DMS 273 treated with DMSO at 0.1 percent for 48 hours (cell line): ENCODE measurements around the gene TMEM14A.
"Not testable (repeated sequence)": the region's sequence is repeated elsewhere in the genome, so short reads cannot be mapped to it uniquely, and the experiment has no call there.

Source experiments
- DNase-seq: peaks from one replicate; lab custom pipeline; 2025; lab: John Stamatoyannopoulos, UW

TMEM14A gene, protein sequence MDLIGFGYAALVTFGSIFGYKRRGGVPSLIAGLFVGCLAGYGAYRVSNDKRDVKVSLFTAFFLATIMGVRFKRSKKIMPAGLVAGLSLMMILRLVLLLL

DNA sequence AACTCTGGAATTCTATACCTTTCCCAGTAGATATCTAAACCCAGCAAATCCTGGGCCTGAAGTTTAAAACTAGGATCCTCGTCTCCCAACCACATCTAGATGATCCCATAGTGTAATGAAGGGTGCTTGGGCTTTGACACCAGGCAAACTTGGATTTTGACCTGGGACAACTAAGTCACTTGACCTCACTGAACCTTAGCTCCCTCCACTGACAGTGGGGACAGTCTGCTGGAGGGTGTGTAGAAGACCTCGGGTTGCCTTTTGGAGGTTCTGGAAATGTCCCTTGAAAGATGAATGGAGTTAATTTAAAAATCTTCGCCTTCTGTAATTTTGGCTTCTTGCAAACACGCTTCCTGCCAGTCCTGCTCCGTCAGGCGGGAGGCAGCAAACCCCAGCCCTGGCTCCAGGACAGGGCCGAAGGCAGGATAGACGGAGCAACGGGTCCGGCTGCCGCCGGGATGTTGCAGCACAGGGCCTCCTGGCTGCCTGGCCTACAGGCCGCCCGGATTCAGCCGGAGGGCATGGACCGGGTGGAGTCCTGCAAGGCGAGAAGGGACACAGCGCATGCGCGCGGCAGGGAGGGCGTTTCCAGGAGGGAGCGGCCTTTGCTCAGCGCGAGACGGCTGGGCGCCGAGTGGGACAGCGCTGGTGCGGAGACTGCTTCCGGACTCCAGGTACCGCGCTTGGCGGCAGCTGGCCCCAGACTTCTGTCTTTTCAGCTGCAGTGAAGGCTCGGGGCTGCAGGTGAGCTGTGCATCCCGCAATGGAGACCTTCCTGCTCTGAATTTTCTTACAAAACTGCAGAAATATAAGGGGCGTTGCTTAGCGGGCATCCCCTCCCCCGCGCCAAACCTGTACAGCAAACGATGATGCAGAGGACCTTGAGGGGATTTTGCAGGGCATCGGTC, at the start of gene TMEM14A:
Gene TMEM14A (plus strand): TSS at position 612 of the 908 bp plus-strand sequence. CDS start 5,990 bp downstream, outside the sequence.
- peak; percentile 48 for DNase-seq

DNA sequence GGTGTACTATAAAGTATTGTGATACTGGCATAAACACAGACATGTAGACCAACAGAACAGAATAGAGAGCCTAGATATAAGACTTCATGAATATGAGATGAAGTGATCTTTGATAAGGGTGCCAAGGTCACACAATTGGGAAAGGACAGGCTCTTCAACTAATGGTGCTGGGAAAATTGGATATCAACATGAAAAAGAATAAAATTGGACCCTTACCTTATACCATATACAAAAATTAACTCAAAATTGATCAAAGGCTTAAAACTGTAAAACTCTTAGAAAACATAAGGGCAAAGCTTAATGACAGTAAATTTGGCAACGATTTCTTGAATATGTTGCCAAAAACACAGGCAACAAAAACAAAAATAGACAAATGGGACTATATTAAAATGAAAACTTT, 49.3 kb upstream of the TMEM14A start:
- no peak for DNase-seq

DNA sequence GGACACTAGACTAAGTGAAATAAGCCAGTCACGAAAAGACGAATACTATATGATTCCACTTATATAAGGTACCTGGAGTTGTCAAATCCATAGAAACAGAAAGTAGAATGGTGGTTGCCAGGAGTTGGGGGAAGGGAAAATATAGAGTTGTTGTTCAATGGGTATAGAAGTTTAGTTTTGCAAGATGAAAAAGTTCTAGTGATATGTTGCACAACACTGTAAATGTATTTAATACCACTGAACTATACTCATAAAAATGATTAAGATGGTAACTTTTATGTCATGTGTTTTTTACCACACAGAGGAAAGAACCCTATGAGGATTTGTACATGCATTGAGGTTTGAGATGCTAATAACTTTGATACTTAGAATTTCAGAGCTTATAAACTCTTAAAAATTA, 48.1 kb upstream of the TMEM14A start:
- DNase-seq = no peak

DNA sequence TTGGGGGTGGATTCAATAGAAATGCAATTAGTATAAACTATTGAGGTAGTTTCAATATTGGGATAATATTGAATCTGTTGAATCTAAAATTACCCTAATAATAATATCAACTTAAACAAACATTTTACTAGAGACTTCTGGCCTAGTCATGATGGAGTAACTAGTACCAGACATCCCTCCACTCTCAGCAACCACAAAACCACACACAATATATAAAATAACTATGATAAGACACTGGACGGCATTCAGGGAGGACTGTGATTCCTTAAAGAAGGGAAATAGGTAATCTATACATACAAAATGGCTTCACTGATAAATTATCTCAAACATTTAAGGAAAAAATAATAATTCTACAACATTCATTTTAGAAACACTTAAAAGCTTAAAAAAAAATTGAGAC, 38.9 kb upstream of the TMEM14A start:
- no peak for DNase-seq

DNA sequence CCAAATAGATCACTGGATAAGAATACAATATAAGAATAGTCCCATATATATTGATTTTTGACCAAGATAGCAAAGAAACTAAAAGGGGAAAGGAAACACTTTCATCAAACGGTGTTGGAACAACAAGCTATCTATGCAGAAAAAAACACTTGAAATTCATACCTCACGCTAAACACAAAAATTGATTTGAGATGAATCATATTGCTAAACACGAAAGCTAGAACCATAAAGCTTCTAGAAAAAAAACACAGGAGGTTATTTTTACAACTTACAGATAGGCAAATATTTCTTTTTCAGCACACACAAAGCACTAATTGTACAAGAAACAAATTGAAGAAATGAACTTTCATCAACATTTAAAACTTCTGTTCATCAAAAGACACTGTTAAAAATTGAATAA, 36.7 kb upstream of the TMEM14A start:
- no peak for DNase-seq

DNA sequence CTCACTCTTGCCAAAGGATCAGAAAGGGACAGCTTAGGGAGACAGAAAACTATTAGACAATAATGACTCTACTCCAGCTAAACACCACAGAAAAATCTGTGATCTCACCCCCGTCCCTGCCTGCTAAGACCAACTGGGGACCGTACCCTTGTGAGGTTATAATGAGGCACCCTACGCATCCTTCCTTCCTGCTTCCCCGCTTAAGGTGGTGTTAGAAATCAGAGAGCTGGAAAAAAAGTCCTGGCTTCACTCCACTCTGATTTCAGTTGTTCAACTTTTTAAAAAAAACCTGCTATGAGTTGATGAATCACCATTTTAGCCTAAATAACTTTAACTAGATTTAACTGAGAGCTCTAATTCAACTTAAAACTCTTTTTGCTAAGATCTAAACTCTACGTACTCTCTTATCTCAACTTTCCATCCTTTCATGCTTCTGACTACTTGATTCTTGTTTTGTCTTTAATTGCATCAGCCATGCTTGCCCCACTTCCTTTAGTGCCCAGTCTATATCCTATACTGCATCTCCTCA, 35.8 kb upstream of the TMEM14A start:
- DNase-seq = no peak

DNA sequence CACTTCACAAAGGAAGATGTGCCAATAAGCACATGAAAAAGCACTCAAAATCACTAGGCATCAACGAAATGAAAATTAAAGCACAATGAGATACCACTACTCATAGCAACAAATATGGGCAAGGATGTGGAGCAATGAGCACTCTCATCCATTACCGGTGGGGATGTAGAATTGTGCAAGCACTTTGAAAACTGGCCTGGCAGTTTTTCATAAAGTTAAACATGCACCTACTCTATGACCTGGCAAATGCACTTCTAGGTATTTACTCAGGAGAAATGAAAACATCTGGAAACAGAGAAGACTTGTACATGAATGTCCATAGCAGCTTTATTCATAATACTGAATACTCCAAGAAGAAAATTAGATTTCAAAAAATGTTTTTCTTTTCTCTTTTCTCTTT, 34.1 kb upstream of the TMEM14A start:
- DNase-seq = no peak

DNA sequence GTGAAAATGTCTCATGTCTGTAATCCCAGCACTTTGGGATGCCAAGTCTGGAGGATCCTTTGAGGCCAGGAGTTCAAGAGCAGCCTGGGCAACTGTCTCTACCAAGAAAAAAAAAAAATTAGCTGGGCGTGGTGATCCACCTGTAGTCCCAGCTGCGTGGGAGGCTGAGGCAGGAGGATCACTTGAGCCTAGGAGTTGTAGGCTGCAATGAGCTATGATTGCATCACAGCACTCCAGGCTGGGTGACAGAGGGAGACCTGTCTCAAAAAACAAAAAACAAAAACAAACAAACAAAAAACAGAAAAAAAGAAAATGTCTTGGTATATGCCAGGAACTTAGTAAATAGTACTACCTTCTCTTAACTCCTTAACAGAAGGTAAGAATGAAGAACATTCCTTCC, 31.4 kb upstream of the TMEM14A start:
- no peak for DNase-seq

DNA sequence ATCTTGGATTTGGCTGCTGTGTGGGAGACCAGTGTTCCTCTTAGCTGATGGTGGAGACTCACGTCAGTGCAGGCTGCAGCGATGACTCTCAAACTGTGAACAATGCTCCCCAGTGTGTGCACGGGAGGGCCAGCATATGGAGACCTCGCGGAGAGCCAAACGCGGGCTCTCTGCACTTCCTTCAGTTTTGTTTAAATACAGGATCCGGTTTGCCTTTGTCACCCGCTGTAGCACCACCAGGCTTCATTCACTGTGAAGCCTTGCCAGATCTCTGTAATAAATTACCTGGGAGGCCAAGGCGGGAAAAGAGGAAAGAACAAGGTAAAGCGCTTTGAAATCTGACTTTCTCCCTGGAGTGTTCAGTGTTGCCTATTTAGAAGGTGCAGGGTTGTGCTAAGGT, 30.7 kb upstream of the TMEM14A start:
- DNase-seq = no peak

DNA sequence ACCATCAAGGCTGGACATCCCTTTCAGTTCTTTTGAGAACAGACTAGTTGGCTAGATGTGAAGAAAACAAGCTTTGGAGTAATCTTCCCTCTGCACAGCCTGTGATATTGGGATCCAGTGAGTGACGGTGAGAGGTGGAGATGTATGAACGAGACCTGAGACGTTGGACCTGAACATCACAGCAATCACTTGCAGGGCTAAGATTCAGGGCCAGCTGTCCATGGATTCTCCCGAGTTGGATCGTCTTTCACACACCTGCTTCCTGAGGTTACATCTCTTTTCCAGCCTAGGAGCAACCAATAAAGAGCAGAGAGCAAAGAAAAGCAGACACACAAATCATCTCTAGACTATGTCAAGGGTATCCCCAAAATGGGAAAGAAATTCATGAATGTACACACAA, 30.0 kb upstream of the TMEM14A start:
- DNase-seq = no peak

DNA sequence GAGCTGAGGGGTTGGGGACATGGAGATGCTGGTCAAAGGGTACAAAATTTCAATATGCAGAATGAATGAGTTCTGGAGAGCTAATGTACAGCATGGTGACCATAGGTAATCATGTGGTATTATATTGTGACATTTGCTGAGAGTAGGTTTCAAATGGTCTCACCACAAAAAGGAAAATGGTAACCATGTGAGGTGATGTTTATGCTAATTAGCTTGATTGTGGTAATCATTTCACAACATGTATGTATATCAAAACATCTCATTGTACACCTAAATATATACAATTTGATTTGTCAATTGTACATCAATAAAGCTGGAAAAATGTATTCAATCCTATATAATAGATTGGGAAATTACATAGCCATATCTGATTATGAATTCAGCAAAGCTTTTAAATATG, 29.5 kb upstream of the TMEM14A start:
- DNase-seq = no peak

DNA sequence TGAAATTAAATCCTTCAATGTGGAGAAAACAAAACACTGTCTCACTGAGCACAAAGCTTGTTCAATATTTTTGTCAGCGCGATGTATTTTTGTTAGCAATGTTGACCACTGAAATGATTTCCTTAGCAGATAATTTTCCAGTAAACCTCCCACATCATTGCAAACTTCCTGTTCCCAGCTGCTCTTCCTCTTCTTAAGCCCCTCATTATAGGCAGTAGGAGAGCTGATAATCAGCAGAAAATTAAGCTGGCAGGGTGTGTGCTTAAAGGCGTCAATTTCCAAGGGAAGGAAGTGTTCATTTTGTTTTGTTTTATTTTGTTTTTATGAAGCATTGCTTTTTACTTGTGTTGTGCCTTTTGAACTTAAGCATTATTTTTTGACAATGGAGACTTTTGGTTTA, 29.1 kb upstream of the TMEM14A start:
- DNase-seq = no peak

DNA sequence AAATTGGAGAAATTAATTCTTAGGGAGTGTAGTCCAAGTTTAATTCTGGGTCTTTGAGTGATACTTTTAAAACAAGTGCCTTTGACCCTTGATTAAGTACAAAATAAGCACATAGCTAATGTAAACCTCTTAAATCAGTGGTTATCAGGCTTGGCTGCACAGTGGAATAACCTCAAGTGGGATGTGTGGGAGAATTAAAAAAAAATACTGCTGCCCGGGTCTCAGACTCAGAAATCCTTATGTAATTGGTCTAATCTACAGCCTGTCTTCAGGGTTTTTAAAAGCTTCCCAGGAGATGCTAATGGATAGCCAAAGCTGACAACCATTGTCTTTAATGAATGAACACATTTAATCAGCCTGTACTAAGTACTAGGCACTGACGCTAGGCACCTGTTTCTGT, 28.5 kb upstream of the TMEM14A start:
- DNase-seq = no peak

DNA sequence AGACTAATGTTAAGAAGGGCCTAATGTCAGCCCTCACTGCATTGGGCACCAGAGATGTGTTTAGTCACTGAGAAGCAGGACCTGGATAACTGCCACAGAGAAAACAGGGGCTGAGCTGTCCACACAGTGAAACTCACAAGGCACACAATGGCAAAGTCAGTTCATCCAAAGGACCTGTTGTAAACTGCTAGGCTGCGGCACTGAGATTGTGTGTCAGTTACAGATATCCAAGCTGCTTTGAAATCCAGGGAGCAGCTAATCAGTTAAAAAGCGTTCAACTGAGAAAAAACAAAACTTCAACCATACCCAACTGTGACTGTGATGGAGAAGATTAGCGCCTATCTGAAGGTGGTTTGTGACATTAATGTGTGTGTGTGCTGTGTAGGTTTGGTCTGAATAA, 27.8 kb upstream of the TMEM14A start:
- no peak for DNase-seq

DNA sequence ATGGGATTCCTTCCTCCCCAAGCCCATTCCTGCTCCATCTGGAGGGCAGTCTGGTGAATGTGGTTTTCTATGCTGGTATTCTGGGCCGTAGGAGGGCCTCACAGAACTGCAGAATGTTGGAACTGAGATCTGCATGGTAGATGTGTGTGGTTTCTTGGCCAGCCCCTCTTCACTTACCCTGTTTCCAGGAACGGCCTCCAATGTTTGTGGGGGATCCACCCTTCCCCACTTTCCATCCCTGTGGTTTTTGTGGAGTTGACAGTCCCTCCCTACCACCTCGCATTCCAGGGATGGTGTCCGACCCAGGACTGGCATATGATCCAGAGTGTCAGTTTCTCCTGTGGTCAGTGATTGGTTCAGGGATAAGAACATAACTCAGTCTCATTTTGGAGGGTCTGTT, 26.7 kb upstream of the TMEM14A start:
- no peak for DNase-seq

DNA sequence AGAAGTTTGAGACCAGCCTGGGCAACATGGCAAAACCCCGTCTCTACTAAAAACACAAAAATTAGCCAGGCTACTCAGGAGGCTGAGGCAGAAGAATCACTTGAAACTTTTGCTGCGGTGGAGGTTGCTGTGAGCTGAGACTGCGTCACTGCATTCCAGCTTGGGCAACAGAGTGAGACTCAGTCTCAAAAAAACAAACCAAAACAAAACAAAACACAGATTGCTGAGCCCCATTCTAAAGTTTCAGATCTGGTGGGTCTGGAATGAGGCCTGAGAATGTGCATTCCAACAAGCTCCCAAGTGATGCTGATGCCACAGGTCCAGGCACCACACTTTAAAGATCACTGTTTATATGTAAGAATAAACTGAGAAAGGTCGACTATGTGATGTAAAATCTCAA, 24.9 kb upstream of the TMEM14A start:
- DNase-seq = no peak

DNA sequence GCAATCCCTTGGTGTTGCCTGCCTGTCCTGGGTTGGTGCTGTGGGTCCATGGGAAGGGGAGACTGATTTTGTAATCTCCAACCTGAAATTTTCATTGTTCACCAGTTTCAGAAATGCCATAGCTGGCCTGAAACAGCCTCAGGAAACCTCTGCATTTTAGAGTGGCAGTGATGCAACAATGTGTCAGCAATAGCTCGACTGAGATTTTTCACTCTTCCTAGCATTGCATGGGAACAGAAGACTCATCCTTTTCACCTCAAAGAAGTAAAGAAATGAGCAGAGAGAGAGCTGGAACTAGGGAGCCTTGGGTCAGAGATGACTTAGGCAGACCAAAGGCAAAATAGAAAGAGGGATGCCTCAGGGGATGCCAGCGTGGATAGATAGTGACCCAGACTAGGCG, 23.7 kb upstream of the TMEM14A start:
- no peak for DNase-seq

DNA sequence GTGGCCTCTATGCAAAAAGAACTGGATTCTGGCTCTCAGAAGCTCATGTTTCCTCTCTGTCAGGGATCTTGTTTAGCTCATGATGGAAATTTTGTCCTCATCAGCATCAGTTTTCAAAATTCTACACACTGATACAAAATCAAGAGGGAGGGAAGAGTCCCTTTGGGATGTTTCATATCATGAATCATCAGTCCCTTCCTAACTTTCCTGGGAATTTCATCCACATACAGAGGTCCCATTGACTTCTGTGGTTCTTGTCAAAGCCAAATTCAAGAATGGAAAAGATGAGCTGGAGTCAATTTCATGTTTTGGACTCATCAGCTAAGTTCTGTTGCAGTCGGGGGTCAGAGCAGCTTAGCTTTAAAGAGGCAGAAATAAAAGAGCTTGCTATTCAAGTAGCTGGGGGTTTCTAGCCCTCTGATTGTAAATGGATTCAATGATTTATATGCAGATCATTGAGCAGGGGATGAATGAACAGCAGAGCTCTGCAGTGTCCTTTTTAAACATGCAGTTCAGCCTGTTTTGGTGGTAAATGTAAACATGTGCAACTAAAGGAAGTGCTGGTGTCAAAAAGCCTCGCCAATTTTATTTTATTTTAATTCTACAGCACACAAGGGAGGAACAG, 21.3 kb upstream of the TMEM14A start:
- no peak for DNase-seq

DNA sequence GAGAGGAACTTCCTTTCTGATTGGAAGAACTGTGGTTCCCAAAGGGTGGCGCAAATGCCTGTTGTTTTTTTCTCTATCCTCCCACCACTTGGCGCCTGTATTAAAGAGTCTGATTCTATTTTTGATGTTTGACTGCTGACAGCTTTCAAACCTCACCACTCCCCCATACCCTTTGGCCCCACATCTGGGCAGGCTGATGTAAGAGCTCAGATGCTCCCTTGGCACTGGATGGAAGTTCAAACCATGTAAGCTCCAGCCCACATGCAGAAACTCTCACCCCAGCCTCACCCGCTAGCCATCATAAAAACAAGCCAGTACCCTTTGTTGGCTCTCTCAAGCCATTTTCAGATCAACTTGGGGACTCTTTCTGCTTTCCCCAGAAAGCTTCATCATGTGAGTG, 20.0 kb upstream of the TMEM14A start:
- no peak for DNase-seq

DNA sequence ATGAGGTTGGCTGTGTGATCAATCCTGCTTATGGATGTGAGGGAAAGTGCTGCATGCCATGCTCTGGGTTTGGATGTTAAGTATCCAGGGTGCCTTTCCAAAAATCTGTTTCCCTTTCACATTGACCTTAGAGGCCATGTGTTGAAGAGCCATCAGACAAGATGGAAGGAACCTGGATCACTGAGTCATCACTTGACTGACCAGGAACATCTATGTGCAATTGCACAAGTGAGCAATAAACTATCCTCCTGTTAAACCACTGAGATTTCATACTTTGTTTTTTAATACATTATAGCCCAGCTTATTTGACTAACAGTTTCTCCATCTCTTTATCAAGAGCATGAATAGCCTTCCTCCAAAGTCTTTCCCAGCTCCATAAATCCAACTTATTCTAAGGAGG, 17.8 kb upstream of the TMEM14A start:
- DNase-seq = no peak

DNA sequence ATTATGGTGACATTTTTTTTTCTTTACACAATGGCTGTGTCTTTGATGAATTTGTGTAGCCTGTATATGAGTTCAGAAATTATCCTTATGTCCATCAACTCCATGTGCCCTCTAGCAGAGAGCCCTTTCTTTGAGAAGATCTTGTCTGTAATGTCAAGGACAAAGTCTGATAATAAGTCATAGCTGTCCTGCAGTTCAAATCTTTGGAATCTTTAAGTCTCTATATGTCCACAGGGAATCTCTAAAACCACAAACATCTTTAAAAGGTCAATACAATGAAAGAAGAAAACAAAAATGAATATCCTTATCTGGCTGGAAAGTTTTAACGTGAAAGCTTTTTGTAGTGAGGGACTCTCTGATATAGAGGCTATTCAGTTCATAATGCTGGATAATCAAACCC, 16.9 kb upstream of the TMEM14A start:
- DNase-seq = no peak

DNA sequence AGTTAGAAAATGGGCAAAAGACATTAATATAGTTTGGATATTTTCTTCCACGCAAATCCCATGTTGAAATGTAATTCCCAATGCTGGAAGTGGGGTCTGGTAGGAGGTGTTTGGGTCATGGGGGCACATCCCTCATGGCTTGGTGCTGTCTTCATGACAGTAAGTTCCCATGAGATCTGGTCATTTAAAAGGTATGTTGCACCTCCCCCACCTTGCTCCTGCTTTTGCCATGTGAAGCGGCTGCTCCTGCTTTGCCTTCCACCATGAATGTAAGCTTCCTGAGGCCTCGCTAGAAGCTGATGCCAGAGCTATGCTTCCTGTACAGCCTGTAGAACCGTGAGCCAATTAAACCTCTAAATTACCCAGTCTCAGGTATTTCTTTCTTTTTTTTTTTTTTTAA, 16.3 kb upstream of the TMEM14A start:
- DNase-seq = no peak

DNA sequence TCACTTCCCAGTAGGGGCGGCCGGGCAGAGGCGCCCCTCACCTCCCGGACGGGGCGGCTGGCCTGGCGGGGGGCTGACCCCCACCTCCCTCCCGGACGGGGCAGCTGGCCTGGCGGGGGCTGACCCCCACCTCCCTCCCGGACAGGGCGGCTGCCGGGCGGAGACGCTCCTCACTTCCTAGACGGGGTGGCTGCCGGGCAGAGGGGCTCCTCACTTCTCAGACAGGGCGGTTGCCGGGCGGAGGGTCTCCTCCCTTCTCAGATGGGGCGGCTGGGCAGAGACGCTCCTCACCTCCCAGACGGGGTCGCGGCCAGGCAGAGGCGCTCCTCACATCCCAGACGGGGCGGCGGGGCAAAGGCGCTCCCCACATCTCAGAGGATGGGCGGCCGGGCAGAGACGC, 15.0 kb upstream of the TMEM14A start:
- DNase-seq = not testable (repeated sequence)
